ENCODE data around the gene TMED9. TPM values are rescaled to one million over a fixed set of nuclear protein-coding genes. Genes with fewer than 3 reads are reported as not detected.
"Not testable (repeated sequence)": the region's sequence is repeated elsewhere in the genome, so short reads cannot be mapped to it uniquely, and the experiment has no call there.

TMED9 gene
- total and polyA plus RNA-seq, 4 donors: 53.6 to 147 (median 101) TPM

DNA sequence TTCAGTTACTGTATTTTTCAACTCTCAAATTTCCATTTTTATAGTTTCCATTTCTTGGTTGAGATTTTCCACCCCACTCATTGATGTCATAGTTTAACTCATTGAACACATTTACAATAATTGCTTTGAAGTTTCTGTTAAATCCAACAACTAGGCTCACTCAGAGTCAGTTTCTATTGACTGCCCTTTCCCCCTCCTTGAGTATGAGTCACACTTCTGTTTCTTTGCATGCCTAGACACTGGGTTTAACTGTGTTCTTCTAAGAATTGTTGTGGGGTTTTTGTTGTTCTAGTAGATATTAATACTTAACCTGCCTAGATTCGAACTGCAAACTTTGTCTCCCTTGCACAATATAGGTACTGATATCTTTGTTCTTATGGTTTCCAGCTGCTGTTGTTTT lies 53.5 kb downstream of the TMED9 start:
- H3K9me3 ChIP-seq (ENCODE audit: control insufficient read depth, insufficient read depth, low read length); H3K27ac ChIP-seq (ENCODE audit: low read depth, low read length); H3K27me3 ChIP-seq (ENCODE audit: control insufficient read depth, insufficient read depth, low read length); DNase-seq (ENCODE audit: low read depth in 4 of 6, low spot score in 6 of 6); H3K36me3 ChIP-seq (ENCODE audit: control insufficient read depth, insufficient read depth, low read length); H3K4me1 ChIP-seq (ENCODE audit: control insufficient read depth, insufficient read depth, low read length); H3K4me3 ChIP-seq (ENCODE audit: low read depth, low read length): not testable (repeated sequence)
- WGBS (ENCODE audit: insufficient coverage): no CpG with 5 or more reads among the region's 1 CpG

Other genes starting within 250 kb of the TMED9 start
- 100 to 1,000 TPM in 1 of 2 donors, 10 to 100 TPM in 1; 96.6 to 152 TPM for gene LMAN2, start 240.5 kb upstream of the TMED9 start, total RNA-seq
- 10 to 100 TPM; 90.3 to 96.1 TPM for gene LMAN2, start 240.5 kb upstream of the TMED9 start, polyA plus RNA-seq (ENCODE audit: insufficient read length in 2 of 2)
- 10 to 100 TPM in 1 of 2 donors, 1 to 10 TPM in 1; 7.5 to 14.4 TPM for gene RGS14, start 234.3 kb upstream of the TMED9 start, total RNA-seq
- gene RGS14, start 234.3 kb upstream of the TMED9 start, polyA plus RNA-seq (ENCODE audit: insufficient read length in 2 of 2): 10 to 100 TPM in 1 of 2 donors, 1 to 10 TPM in 1; 9.3 to 11.5 TPM
- not detected for gene SLC34A1, start 207.8 kb upstream of the TMED9 start, total RNA-seq
- gene SLC34A1, start 207.8 kb upstream of the TMED9 start, polyA plus RNA-seq (ENCODE audit: insufficient read length in 2 of 2): 1 to 10 TPM in 1 of 2 donors, under 1 TPM in 1; 0.68 to 1.2 TPM
- not detected for gene PFN3, start 191.5 kb upstream of the TMED9 start, total RNA-seq
- gene PFN3, start 191.5 kb upstream of the TMED9 start, polyA plus RNA-seq (ENCODE audit: insufficient read length in 2 of 2): under 1 TPM; 0.32 to 1.00 TPM
- gene F12, start 182.6 kb upstream of the TMED9 start, total RNA-seq: 1 to 10 TPM; 1.9 to 3.2 TPM
- gene F12, start 182.6 kb upstream of the TMED9 start, polyA plus RNA-seq (ENCODE audit: insufficient read length in 2 of 2): 10 to 100 TPM; 14.7 to 15.1 TPM
- 10 to 100 TPM; 16.7 to 22.5 TPM for gene GRK6, start 165.5 kb upstream of the TMED9 start, total RNA-seq
- gene GRK6, start 165.5 kb upstream of the TMED9 start, polyA plus RNA-seq (ENCODE audit: insufficient read length in 2 of 2): 10 to 100 TPM; 41.8 to 42.4 TPM
- 1 to 10 TPM; 4.3 to 8.8 TPM for gene PRR7, start 145.4 kb upstream of the TMED9 start, total RNA-seq
- 10 to 100 TPM; 28.3 to 31.7 TPM for gene PRR7, start 145.4 kb upstream of the TMED9 start, polyA plus RNA-seq (ENCODE audit: insufficient read length in 2 of 2)
- 100 to 1,000 TPM in 1 of 2 donors, 10 to 100 TPM in 1; 49.6 to 105 TPM for gene DBN1, start 118.6 kb upstream of the TMED9 start, total RNA-seq
- gene DBN1, start 118.6 kb upstream of the TMED9 start, polyA plus RNA-seq (ENCODE audit: insufficient read length in 2 of 2): 100 to 1,000 TPM; 241 to 273 TPM
- 10 to 100 TPM; 23.4 to 67.3 TPM for gene PDLIM7, start 94.6 kb upstream of the TMED9 start, total RNA-seq
- 100 to 1,000 TPM in 1 of 2 donors, 10 to 100 TPM in 1; 61.1 to 128 TPM for gene PDLIM7, start 94.6 kb upstream of the TMED9 start, polyA plus RNA-seq (ENCODE audit: insufficient read length in 2 of 2)
- gene DOK3, start 82.4 kb upstream of the TMED9 start, total RNA-seq: 1 to 10 TPM; 3.4 to 5.6 TPM
- gene DOK3, start 82.4 kb upstream of the TMED9 start, polyA plus RNA-seq (ENCODE audit: insufficient read length in 2 of 2): 10 to 100 TPM; 12.2 to 15.8 TPM
- 10 to 100 TPM; 67.1 to 92.7 TPM for gene DDX41, start 75.2 kb upstream of the TMED9 start, total RNA-seq
- gene DDX41, start 75.2 kb upstream of the TMED9 start, polyA plus RNA-seq (ENCODE audit: insufficient read length in 2 of 2): 100 to 1,000 TPM; 118 to 126 TPM
- gene FAM193B, start 37.6 kb upstream of the TMED9 start, total RNA-seq: 10 to 100 TPM; 21.6 to 72.7 TPM
- gene FAM193B, start 37.6 kb upstream of the TMED9 start, polyA plus RNA-seq (ENCODE audit: insufficient read length in 2 of 2): 100 to 1,000 TPM in 1 of 2 donors, 10 to 100 TPM in 1; 78.0 to 115 TPM
- 10 to 100 TPM; 13.8 to 32.3 TPM for gene B4GALT7, start 7.9 kb downstream of the TMED9 start, total RNA-seq
- 10 to 100 TPM; 27.3 to 31.9 TPM for gene B4GALT7, start 7.9 kb downstream of the TMED9 start, polyA plus RNA-seq (ENCODE audit: insufficient read length in 2 of 2)
- gene FAM153A, start 190.7 kb downstream of the TMED9 start, total RNA-seq: 1 to 10 TPM; 5.7 to 5.8 TPM
- 1 to 10 TPM; 1.8 to 8.6 TPM for gene FAM153A, start 190.7 kb downstream of the TMED9 start, polyA plus RNA-seq (ENCODE audit: insufficient read length in 2 of 2)

Data from spinal cord (tissue), 10 donors.